Testis (tissue), 2 donors: ENCODE results near the gene DMD.

Experiments
- POLR2A ChIP-seq: fragments of 450-650 bp; IDR thresholded peaks from one replicate; pipeline ENCODE4 v1.6.1; 2017; ENCODE audit warnings: antibody characterized with exemption, mild to moderate bottlenecking, moderate library complexity
- TF ChIP-seq, protein P1 (sequence below), 3 experiments: fragments of 450-650 bp in 2 of 3; fragments of 200-600 bp in 1 of 3; sonication (generic) in 1 of 3; IDR thresholded peaks; one replicate each; pipeline ENCODE4 v1.5.1; 2016 to 2019; ENCODE audit warnings: antibody characterized with exemption in 3 of 3, mild to moderate bottlenecking in 2 of 3, moderate library complexity in 1 of 3

DNA sequence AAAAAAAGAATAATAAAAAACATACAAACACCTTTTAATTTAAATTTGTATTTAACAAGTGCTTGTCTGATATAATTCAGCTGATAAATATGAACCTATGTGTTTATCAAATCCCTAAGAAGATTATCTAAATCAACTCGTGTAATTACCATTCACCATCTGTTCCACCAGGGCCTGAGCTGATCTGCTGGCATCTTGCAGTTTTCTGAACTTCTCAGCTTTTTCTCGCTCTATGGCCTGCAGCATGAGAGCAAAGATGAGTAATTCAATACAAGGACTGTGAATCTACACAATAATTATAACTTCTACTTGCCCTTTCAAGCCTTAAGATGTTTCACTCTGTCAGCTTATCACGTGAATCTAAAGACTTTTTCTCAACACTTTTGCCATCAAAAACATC is 709.7 kb downstream of the DMD start:
- TF ChIP-seq POLR2A = no peak
- TF ChIP-seq, protein P1, sequence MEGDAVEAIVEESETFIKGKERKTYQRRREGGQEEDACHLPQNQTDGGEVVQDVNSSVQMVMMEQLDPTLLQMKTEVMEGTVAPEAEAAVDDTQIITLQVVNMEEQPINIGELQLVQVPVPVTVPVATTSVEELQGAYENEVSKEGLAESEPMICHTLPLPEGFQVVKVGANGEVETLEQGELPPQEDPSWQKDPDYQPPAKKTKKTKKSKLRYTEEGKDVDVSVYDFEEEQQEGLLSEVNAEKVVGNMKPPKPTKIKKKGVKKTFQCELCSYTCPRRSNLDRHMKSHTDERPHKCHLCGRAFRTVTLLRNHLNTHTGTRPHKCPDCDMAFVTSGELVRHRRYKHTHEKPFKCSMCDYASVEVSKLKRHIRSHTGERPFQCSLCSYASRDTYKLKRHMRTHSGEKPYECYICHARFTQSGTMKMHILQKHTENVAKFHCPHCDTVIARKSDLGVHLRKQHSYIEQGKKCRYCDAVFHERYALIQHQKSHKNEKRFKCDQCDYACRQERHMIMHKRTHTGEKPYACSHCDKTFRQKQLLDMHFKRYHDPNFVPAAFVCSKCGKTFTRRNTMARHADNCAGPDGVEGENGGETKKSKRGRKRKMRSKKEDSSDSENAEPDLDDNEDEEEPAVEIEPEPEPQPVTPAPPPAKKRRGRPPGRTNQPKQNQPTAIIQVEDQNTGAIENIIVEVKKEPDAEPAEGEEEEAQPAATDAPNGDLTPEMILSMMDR (IDR thresholded peaks at IDR 0.05) = no peak
